ENCODE results near the gene TMCC1.
"Not testable (repeated sequence)": the region's sequence is repeated elsewhere in the genome, so short reads cannot be mapped to it uniquely, and the experiment has no call there.

The TMCC1 gene

DNA sequence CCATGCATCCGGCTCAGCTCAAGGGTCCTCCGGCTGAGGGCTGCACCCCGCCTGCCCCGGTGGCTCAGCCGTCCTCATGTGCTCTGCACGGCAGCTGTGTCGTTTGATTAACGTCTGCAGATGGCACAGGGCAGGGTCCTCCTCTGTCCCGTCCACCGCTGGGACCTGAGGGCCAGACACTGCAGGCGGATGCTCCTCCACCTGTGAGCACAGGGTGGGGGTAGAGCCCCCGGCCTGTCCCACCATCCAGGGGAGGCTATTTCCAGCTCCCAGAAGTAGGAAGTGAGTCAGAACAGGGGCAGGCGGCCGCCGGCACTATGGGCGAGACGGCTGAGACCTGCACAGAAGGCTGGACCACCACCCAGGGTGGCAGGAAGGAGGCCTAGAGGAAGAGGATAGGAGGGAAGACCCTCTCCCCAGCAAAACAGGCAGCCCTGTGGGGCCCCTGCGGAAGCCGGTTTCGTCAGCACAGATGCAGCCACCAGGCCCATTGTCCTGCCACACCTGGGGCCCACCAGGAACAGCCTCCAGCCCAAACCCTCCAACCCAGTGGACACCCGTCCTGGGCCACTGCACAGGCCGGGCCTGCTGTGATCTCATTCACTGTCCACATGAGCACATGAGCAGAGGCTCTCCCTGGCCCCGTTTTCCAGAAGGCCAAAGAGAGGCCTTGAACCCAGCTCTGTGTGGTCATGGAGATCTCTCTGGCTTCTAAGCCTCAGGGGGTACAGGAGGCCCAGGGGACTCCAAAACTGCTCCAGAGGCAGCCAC is 274.4 kb downstream of the TMCC1 start:
- DNase-seq, result no peak

GRCh38 chr3:129618186-129618820 is 275.2 kb downstream of the TMCC1 start:
- DNase-seq, result no peak

DNA sequence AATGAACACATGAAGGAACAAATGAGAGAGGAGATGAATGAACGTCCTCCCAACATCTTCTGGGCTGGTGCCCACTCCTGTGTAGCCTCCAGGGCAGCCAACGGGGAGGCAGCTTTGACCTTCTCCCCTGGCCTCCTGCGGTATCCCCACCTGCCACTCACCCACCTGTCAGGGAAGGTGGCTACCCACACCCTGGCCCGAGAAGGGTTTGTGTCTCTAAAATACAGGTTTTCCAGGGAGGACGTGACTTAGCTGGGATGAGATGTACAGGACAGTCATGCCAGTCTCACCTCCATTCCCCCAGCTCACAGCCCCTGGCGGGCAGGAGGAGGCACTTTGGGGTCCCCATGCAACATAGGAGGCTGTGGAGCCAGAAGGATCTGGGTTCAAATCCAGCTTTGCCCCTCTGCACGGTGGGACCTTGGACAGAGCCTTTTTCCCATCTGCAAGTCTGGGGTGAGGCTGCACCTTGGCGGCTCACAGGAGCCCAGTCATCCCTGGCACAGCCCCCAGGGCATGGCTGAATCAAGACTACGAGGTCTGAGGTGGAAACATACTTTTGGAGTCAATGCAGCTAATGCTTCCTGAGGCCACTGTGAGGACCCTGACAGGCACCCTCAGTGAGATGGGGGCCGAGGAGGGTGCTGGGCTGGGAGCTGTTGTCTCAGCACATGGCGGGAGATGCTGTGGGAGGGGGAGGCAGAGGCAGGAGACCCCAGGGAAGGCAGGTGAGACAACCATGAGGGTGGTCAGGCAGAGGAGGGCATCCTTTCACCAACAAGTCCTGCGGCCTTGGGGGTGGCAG is 275.9 kb downstream of the TMCC1 start:
- DNase-seq, result no peak

DNA sequence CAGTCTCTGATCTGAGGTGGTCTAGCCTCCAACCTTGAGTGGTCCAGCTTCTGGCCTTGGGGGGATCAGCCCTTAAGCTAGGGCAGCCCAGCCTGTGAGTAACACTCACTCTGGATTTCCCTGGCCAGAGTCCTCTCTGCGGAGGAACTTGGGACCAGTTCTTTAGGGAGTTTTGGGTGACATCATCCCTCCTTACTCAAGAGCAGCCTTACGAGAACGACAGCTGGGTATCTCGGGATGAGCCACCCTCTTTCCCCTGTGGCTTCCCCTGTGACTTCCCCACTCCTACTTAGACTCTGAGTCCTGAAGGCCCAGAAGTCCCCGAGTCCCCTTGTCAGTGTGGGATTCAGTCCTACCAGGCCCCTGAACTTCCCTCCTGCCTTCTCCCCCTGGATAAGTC is 276.8 kb downstream of the TMCC1 start:
- DNase-seq, result no peak

DNA sequence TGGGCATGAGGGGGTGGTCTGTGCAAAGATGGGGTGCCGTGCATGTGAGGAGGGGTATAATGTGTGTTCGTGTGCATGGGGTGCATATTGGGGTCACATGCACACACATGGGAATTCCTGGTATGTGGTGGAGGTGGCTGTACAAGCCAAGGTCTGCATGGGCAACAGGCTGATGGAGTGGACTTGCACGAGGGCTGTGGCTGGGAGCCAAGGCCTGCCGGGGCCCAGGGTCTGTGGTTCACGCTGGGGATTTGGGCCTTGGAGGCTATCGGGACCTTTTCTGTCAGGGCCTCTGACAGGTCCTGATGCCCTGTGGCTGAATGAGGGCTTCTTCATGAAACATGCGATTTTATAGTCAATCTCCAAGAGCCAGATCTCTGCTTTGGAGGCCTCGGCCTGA is 277.2 kb downstream of the TMCC1 start:
- DNase-seq, result no peak

DNA sequence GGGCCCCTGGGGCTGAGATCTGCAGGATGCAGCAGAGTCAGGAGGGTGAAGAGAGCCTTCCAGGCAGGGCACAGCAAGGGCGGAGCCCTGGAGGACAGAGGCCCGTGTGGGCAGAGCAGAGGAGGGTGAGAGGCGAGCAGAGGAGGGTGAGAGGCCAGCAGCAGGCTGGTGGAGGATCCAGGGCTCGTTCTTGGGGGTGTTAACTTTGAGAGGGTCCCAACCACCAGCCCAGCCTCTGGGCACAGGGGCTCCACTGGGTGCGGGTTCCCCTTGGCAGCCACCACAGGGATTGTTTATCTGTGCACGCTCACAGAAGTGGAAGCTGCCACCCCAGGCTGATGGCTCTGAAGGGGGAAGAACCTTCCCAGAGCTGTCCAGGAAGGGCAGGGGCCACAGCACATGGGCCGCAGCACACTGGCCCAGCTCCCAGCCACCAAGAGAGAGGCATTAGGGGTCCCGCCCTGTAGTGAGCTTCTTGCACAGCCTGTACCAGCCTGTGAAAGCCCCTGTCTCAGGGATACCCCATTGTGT is 277.7 kb downstream of the TMCC1 start:
- no peak for DNase-seq

- DNase-seq, result no peak
Observed at GRCh38 chr3:129614927-129615363, 278.6 kb downstream of the TMCC1 start.

DNA sequence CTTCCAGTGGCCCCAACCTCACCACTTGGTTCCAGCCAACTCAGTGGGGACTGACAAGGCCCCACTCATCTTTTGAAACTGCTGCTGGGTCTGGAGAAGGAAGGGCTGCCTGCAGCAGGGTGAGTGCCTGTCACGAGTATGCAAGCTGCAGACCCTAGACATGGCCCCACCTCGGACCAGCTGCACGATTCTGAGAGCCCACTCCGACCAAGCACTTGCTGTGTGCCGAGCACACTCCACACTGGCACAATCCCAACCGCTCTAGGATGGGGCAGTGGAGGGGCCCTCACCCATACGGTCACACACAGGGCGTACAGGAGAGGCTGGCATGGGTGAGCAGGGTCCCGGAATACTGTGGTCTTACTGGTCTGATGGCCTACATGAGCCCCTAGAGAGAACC is 279.1 kb downstream of the TMCC1 start:
- no peak for DNase-seq

DNA sequence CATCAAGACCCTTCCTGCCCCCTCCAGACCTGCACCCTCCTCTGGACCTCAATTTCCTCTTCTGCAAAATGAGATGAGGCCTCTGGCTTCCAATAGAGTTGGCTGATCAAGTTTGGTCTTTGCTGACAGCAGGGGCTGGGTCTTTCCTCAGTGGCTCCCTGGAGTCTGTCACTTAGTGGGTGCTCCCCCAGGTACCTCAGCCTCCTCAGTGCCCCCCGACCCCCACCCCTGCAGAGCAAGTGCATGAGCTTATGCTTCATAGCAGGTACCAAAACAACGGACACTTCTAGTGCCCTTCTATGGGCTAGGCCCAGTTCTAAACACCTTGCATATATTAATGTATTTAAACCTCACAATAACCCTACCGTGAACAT is 280.2 kb downstream of the TMCC1 start:
- no peak for DNase-seq

GRCh38 chr3:129612534-129613366 is 280.8 kb downstream of the TMCC1 start:
- DNase-seq, result no peak

- DNase-seq, result no peak
Observed at GRCh38 chr3:129611812-129612533, 281.5 kb downstream of the TMCC1 start.

DNA sequence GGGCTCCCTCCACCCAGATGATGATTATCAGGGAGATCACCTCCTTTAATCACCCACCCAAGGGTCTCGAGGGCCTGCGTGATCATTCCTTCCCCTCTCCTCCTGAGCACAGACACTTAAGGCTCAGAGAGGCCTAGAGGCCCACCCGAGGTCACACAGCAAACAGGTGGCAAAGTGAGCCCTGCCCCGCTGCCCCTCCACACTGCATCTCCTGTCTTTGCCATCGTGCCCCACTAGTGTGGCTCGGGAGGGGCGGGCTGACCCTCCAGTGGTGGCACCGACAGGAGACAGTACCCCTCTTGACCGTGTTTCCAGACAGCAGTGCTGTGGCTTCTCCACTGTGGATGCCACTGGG is 282.1 kb downstream of the TMCC1 start:
- DNase-seq, result no peak

GRCh38 chr3:129610794-129611445 is 282.6 kb downstream of the TMCC1 start:
- not testable (repeated sequence) for DNase-seq

DNA sequence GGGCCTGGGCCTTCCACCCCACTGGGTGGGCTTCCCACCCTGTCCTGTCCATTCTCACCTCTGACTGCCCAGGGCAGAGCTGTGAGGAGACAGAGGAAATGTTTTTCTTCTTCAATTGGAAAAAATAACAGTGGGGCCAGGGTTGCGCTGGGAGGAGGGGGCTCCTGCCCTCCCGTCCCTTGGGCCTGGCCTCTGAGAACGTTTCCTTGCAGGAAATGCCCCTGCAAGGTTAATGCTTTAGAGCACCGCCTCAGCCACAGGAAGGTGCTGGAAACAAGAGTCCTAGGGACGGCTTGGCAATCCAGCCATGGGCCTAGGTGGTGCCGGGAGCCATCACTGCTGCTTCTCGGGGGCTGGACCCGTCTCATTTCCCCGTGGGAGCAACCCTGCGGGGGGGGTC is 283.2 kb downstream of the TMCC1 start:
- DNase-seq, result no peak

DNA sequence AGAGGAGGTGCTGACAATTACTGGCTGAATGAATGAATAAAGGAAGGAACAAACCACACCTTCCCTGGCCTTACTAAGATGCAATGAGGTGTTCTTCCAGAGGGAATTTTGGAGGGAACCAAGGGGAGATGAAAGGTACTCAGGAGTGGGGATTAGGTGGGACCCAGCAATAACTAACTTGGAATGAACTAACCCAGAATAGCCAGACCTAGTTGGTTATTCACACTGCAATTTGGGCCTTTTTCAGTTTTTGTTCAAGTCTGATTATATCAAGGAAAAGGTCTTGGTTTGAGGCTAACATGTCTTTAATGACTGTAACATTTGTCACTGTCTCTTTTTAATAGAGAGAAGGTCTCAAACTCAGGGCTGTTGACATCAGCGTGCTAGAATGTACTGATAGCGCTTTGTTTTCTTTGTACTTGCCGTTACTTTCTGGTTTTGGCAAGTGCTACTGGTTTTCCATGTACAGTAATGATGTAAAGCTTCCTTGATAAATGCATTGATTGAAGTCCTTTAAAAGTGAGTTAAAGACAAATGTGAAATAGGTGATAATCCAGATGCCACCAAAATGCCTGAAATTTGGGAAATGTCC is 283.8 kb downstream of the TMCC1 start:
- no peak for DNase-seq

GRCh38 chr3:129608936-129609590 is 284.4 kb downstream of the TMCC1 start:
- DNase-seq, result no peak

DNA sequence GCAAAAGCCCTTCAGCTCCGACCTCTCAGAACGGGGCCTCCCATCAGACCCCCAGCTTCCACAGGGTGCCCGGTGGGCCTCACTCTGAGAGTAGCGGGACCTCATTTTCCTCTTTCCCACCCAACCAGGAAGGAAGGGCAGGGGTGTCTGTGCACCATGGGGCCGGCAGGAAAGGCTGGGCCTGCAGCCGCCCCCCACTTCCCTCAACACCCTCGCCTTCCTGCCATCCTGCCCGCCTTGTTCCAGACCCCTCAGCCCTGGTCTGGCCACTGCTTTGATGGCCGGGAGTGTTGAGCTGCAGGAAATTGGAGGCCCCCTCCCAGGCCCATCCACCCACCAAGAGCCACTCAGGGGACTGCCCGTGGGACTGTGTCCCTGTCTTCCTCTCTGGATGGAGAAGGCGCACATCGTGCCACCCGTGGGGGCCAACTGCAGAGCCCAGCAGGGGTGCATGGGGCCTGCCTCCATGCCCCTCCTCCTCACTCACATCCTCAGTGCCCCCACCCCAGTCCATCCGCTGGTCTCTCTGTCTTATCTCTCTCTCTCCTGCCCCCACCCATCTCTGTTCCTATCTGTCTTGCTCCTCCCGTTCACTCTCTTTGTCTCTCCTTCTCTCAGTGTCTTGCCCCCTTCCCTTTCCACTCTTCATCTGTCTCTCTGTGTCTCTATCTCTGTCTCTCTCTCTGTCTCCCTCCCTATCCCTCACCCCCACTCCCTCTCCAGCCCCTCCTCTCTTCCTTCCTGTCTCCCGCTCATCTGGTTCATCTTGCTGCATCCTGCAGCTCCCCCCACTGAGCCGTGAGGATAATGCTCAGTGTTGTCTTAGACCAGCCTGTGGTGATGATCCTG is 285.2 kb downstream of the TMCC1 start:
- no peak for DNase-seq

GRCh38 chr3:129607391-129608068 is 286.0 kb downstream of the TMCC1 start:
- no peak for DNase-seq

Measured in activated naive CD4-positive, alpha-beta T cell (primary cell).